Mesothelial cell of epicardium (in vitro differentiated cells): Measurements from ENCODE around the gene CA12. TPM values are rescaled to one million over a fixed set of nuclear protein-coding genes. Genes with fewer than 3 reads are reported as not detected.

ENCODE experiments used
- DNase-seq, 2 experiments: peaks; one replicate each; pipeline ENCODE4 v3.0.0; 2021; ENCODE audit warnings: low spot score in 2 of 2; ENCODE audit not compliant: unreplicated experiment in 2 of 2
- H3K27ac Mint-ChIP-seq: 2 replicates; pipeline ENCODE4 v1.8.0; 2021; ENCODE audit warnings: mixed read lengths
- H3K27me3 Mint-ChIP-seq: 2 replicates; pipeline ENCODE4 v1.8.0; 2021; ENCODE audit warnings: low read depth, mixed read lengths
- H3K36me3 Mint-ChIP-seq: 2 replicates; pipeline ENCODE4 v1.8.0; 2021; ENCODE audit warnings: mixed read lengths
- H3K4me1 Mint-ChIP-seq: 2 replicates; pipeline ENCODE4 v1.8.0; 2021; ENCODE audit warnings: mixed read lengths
- H3K4me3 Mint-ChIP-seq: 2 replicates; pipeline ENCODE4 v1.8.0; 2021; ENCODE audit warnings: mild to moderate bottlenecking, moderate library complexity, mixed read lengths
- H3K9me3 Mint-ChIP-seq: 2 replicates; pipeline ENCODE4 v1.8.0; 2021; ENCODE audit warnings: mixed read lengths
- total RNA-seq: library from RNA; stranded (reverse); gene quantifications from 3 replicates; pipeline ENCODE4 v1.2.1, GENCODE V29; 2021
- TF ChIP-seq, protein P1 (sequence below): fragments of 200-600 bp; sonication (generic); IDR thresholded peaks from one replicate; pipeline ENCODE4 v1.5.0; 2021; ENCODE audit warnings: antibody characterized with exemption; ENCODE audit not compliant: unreplicated experiment

Gene CA12
- total RNA-seq, 1 donor from 2014 or later = 1.6 TPM

- peaks cover 14% of the 10 kb centered on the region for H3K27me3 Mint-ChIP-seq
- TF ChIP-seq, protein P1, sequence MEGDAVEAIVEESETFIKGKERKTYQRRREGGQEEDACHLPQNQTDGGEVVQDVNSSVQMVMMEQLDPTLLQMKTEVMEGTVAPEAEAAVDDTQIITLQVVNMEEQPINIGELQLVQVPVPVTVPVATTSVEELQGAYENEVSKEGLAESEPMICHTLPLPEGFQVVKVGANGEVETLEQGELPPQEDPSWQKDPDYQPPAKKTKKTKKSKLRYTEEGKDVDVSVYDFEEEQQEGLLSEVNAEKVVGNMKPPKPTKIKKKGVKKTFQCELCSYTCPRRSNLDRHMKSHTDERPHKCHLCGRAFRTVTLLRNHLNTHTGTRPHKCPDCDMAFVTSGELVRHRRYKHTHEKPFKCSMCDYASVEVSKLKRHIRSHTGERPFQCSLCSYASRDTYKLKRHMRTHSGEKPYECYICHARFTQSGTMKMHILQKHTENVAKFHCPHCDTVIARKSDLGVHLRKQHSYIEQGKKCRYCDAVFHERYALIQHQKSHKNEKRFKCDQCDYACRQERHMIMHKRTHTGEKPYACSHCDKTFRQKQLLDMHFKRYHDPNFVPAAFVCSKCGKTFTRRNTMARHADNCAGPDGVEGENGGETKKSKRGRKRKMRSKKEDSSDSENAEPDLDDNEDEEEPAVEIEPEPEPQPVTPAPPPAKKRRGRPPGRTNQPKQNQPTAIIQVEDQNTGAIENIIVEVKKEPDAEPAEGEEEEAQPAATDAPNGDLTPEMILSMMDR = no peak
Measured at GRCh38 chr15:63412551-63412950, 30.9 kb upstream of the CA12 start.

DNA sequence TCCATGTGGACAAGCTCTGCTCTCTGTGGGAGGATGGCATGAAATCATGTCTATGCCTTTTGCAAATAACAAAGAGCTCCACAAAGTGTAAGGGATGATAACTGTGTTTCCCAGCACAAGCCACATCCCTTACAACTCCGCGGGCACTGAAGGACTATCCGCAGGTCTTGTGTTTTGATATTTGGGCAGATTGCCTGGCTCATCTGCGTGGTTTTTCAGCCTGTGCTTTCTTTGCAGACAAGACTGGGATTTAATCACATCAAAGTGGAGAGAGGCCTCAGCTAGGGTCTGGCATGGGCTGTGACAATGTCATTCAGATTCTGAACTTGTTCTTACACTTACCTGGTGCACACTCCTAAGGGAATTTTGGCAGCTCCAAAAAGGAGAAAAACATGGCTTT is 30.2 kb upstream of the CA12 start:
- Mint-ChIP-seq H3K4me3 (no peak overlapping the region), H3K27me3 (peaks cover 14% of the 10 kb centered on the region), H3K36me3 (no peaks in the 10 kb centered on the region), H3K9me3 (no peaks in the 10 kb centered on the region), H3K27ac (no peak overlapping the region), H3K4me1 (peaks cover 19% of the 10 kb centered on the region)
- DNase-seq = no peak
- TF ChIP-seq, protein P1 = no peak

More at GRCh38 chr15:63412551-63412950, 30.9 kb upstream of the CA12 start:
- Mint-ChIP-seq H3K27ac (no peak overlapping the region), H3K4me3 (no peak overlapping the region), H3K4me1 (peaks cover 13% of the 10 kb centered on the region), H3K9me3 (no peaks in the 10 kb centered on the region), H3K36me3 (no peaks in the 10 kb centered on the region)
- DNase-seq = no peak

DNA sequence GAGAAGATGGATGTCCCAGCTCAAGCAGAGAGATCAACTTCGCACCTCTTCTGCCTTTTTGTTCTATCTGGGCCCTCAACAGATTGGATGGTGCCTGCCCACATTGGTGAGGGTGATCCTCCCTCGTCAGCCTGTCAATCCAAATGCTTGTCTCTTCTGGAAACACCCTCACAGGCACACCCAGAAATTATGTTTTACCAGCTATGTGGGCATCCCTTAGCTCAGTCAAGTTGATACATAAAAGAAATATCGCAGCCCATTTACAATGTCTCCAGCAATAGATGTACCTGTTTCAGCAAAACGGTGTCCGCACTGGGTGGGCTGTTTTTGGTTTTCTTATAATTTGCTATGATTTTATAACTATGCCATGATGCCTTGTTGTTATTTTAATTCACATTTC is 27.5 kb upstream of the CA12 start:
- TF ChIP-seq, protein P1 = no peak
- H3K4me3 Mint-ChIP-seq = no peak overlapping the region
- H3K27ac Mint-ChIP-seq = no peak overlapping the region
- no peak for DNase-seq
- H3K27me3 Mint-ChIP-seq = peaks cover 14% of the 10 kb centered on the region
- H3K4me1 Mint-ChIP-seq = peaks cover 25% of the 10 kb centered on the region
- H3K9me3 Mint-ChIP-seq = no peaks in the 10 kb centered on the region
- no peaks in the 10 kb centered on the region for H3K36me3 Mint-ChIP-seq

- no peak for DNase-seq
- no peak overlapping the region for H3K27ac Mint-ChIP-seq
- TF ChIP-seq, protein P1 = no peak
- peaks cover 25% of the 10 kb centered on the region for H3K4me1 Mint-ChIP-seq
- H3K36me3 Mint-ChIP-seq = no peaks in the 10 kb centered on the region
- H3K9me3 Mint-ChIP-seq = no peaks in the 10 kb centered on the region
- peaks cover 14% of the 10 kb centered on the region for H3K27me3 Mint-ChIP-seq
- H3K4me3 Mint-ChIP-seq = no peak overlapping the region
Measured at GRCh38 chr15:63408524-63408923, 26.9 kb upstream of the CA12 start.

- peaks cover 24% of the 10 kb centered on the region for H3K4me1 Mint-ChIP-seq
- no peaks in the 10 kb centered on the region for H3K36me3 Mint-ChIP-seq
- no peak overlapping the region for H3K4me3 Mint-ChIP-seq
- no peaks in the 10 kb centered on the region for H3K9me3 Mint-ChIP-seq
- TF ChIP-seq, protein P1 = no peak
- no peak for DNase-seq
- peaks cover 11% of the 10 kb centered on the region for H3K27me3 Mint-ChIP-seq
- H3K27ac Mint-ChIP-seq = no peak overlapping the region
Measured at GRCh38 chr15:63407612-63408011, 26.0 kb upstream of the CA12 start.
